T-cell (primary cell): ENCODE measurements around the gene VPS16. TPM values are rescaled to one million over a fixed set of nuclear protein-coding genes. Genes with fewer than 3 reads are reported as not detected.

Source experiments
- ATAC-seq, 4 experiments: fragments of 200-7000 bp in 3 of 4; fragments of 150-1000 bp in 1 of 4; cut with Tn5 transposase; replicated peaks in 1 of 4; 1 replicate in 3 of 4; 2 replicates in 1 of 4; pipeline ENCODE4 v1.10.0; 2021; ENCODE audit warnings: moderate library complexity in 3 of 4, mild to moderate bottlenecking in 2 of 4, moderate number of reproducible peaks in 1 of 4
- CTCF ChIA-PET, 2 donors: fragments of 300-600 bp; sonication (Branson Sonifier 250); formaldehyde crosslinking; loops; one replicate each; lab custom pipeline; 2022; ENCODE audit warnings: antibody characterized with exemption in 2 of 2; lab: Charles Lee
- POLR2A ChIA-PET, 2 donors: fragments of 300-600 bp; sonication (Branson Sonifier 250); formaldehyde crosslinking; loops; one replicate each; lab custom pipeline; 2022; ENCODE audit warnings: antibody characterized with exemption in 2 of 2; lab: Charles Lee
- DNase-seq, 35 experiments: peaks; one replicate each; pipeline versions ENCODE4 v3.0.0 to v3.0.0-alpha.2; 2013 to 2023
- H3K27ac ChIP-seq: one replicate; pipeline ENCODE4 v1.5.1; 2013; ENCODE audit warnings: low read length
- H3K27me3 ChIP-seq, 2 experiments: replicated peaks in 1 of 2; 1 replicate in 1 of 2; 2 replicates in 1 of 2; pipeline versions ENCODE4 v1.6.1 to v1.7.0; 2013; ENCODE audit warnings: low read length in 1 of 2, mixed read lengths in 1 of 2; ENCODE audit not compliant: control insufficient read depth in 2 of 2, insufficient read depth in 2 of 2; ENCODE audit errors: extremely low read depth in 1 of 2
- H3K36me3 ChIP-seq, 2 donors: 1 replicate in 1 of 2; 2 replicates in 1 of 2; pipeline versions ENCODE4 v1.6.1 to v1.7.0; 2013; ENCODE audit warnings: low read length in 1 of 2; ENCODE audit not compliant: control insufficient read depth in 2 of 2, insufficient read depth in 1 of 2; ENCODE audit errors: extremely low read depth in 1 of 2
- H3K4me1 ChIP-seq, 2 experiments: 1 replicate in 1 of 2; 2 replicates in 1 of 2; pipeline versions ENCODE4 v1.6.1 to v1.7.0; 2013; ENCODE audit warnings: low read length in 2 of 2, mixed read lengths in 1 of 2; ENCODE audit not compliant: insufficient read depth in 2 of 2, control insufficient read depth in 1 of 2; ENCODE audit errors: extremely low read depth in 1 of 2
- H3K4me3 ChIP-seq, 2 donors: 1 replicate in 1 of 2; 2 replicates in 1 of 2; pipeline versions ENCODE4 v1.5.1 to v1.7.0; 2013; ENCODE audit warnings: mild to moderate bottlenecking in 2 of 2, low read length in 1 of 2, moderate library complexity in 1 of 2; ENCODE audit not compliant: control insufficient read depth in 1 of 2; ENCODE audit errors: extremely low read depth in 1 of 2
- H3K9me3 ChIP-seq: 2 replicates; pipeline ENCODE4 v1.7.0; 2013
- H3K27ac Mint-ChIP-seq, 2 donors: one replicate each; pipeline ENCODE4 v1.8.0; 2020 to 2021; ENCODE audit warnings: mild to moderate bottlenecking in 2 of 2, mixed read lengths in 2 of 2
- H3K27me3 Mint-ChIP-seq, 2 donors: one replicate each; pipeline ENCODE4 v1.8.0; 2021 to 2022; ENCODE audit warnings: mixed read lengths in 2 of 2
- H3K36me3 Mint-ChIP-seq: one replicate; pipeline ENCODE4 v1.8.0; 2021; ENCODE audit warnings: mixed read lengths
- H3K4me1 Mint-ChIP-seq, 3 donors: one replicate each; pipeline ENCODE4 v1.8.0; 2020 to 2022; ENCODE audit warnings: mixed read lengths in 3 of 3, mild to moderate bottlenecking in 1 of 3
- H3K4me3 Mint-ChIP-seq, 3 donors: one replicate each; pipeline ENCODE4 v1.8.0; 2020 to 2022; ENCODE audit warnings: mild to moderate bottlenecking in 3 of 3, mixed read lengths in 3 of 3, moderate library complexity in 3 of 3
- H3K9me3 Mint-ChIP-seq, 3 donors: one replicate each; pipeline ENCODE4 v1.8.0; 2020 to 2022; ENCODE audit warnings: mixed read lengths in 3 of 3
- total RNA-seq, 35 experiments: library from RNA in 6 of 35; stranded (reverse) in 6 of 35; fragments of 120-200 nt in 1 of 35; gene quantifications; one replicate each; pipeline versions ENCODE4 v1.2.1 to v1.2.4 and lab custom pipeline; 2013 to 2026

Gene VPS16
- total RNA-seq, 5 donors from 2014 or later (not counting 1 experiment from before 2014, with no cell fraction given) = 44.5 to 72.2 (median 68.2) TPM

DNA sequence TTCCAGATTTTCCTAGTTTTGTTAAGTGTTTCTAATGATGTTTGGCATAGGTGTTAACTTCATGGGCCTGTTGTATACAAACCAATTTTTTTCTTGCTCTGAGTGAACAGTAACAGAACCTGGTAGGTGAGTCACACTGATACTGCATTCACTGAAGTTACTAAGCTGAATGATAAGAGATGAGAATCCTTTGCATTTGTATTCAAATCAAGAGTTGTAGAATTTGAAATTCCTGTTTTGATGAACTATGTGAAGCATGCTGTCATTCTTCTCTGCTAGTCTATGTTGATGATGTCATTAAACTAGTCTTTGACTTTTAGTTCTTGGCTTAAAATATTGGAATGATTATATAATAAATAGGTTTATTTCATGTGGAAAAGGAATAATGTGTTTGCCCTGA lies 70.7 kb downstream of the VPS16 start:
- Mint-ChIP-seq H3K36me3 (peaks cover 7% of the 10 kb centered on the region), H3K27ac (peak overlapping the region in 1 of 2 donors; percentile 39), H3K4me3 (no peak overlapping the region), H3K9me3 (no peaks in the 10 kb centered on the region), H3K27me3 (no peaks in the 10 kb centered on the region), H3K4me1 (peaks cover 2 to 14% (median 6%) of the 10 kb centered on the region in 3 donors)
- Histone ChIP-seq H3K27ac (no peak overlapping the region), H3K9me3 (no peaks in the 10 kb centered on the region), H3K27me3 (no peaks in the 10 kb centered on the region), H3K36me3 (no peaks in the 10 kb centered on the region), H3K4me1 (no peaks in the 10 kb centered on the region), H3K4me3 (no peak overlapping the region)
- ChIA-PET CTCF (no interaction called here), POLR2A (no interaction called here)
- DNase-seq (no peak), ATAC-seq (no peak)

DNA sequence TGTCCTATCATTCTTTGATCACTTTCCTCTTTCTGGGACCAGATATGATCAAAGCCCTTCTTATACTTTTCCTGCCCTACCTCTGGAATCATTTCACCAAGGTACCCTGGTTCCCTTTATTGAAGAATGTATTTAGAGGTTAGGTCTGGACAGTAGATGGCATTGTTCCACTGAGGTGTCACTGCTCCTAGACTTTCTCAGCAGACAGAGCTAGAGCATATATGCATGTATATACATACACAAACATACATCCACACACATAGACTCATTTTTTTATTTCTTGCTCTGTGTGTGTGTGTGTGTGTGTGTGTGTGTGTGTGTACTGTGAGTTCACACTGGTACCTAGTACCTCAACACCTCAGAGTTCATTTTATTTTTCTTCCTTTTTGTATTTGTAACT lies 73.6 kb downstream of the VPS16 start:
- Histone ChIP-seq H3K4me1 (no peaks in the 10 kb centered on the region), H3K27me3 (no peaks in the 10 kb centered on the region), H3K36me3 (no peaks in the 10 kb centered on the region), H3K4me3 (no peak overlapping the region), H3K9me3 (no peaks in the 10 kb centered on the region), H3K27ac (no peak overlapping the region)
- DNase-seq (peak in 1 of 35 experiments; percentile 11), ATAC-seq (no peak)
- Mint-ChIP-seq H3K36me3 (peaks cover 10% of the 10 kb centered on the region), H3K4me1 (peaks cover 11 to 22% (median 17%) of the 10 kb centered on the region in 3 donors), H3K27me3 (no peaks in the 10 kb centered on the region), H3K4me3 (no peak overlapping the region), H3K27ac (no peak overlapping the region), H3K9me3 (no peaks in the 10 kb centered on the region)
- CTCF ChIA-PET = interaction anchor here in 1 of 2 donors (0.6 kb wide), 1 partner anchor 34 kb away, joined by 3 read pairs; no protein-coding TSS in a partner anchor
- POLR2A ChIA-PET = no interaction called here

Other genes starting within 250 kb of the VPS16 start
- gene NOP56, start 188.1 kb upstream of the VPS16 start, total RNA-seq = 100 to 1,000 TPM; 243 to 279 (median 270) TPM
- 100 to 1,000 TPM; 101 to 147 (median 117) TPM for gene IDH3B, start 176.5 kb upstream of the VPS16 start, total RNA-seq
- gene EBF4, start 148.0 kb upstream of the VPS16 start, total RNA-seq = 10 to 100 TPM in 1 of 5 donors, 1 to 10 TPM in 4; 4.2 to 10.5 (median 6.8) TPM
- under 1 TPM; 0.20 to 0.90 (median 0.63) TPM for gene CPXM1, start 40.1 kb upstream of the VPS16 start, total RNA-seq
- not detected for gene C20orf141, start 25.8 kb upstream of the VPS16 start, total RNA-seq
- not detected for gene TMEM239, start 24.4 kb upstream of the VPS16 start, total RNA-seq
- 100 to 1,000 TPM in 2 of 5 donors, 10 to 100 TPM in 3; 65.1 to 111 (median 95.2) TPM for gene PCED1A, start 90 bp upstream of the VPS16 start, total RNA-seq
- 10 to 100 TPM; 66.2 to 98.6 (median 71.5) TPM for gene PTPRA, start 32.7 kb downstream of the VPS16 start, total RNA-seq
- gene GNRH2, start 202.9 kb downstream of the VPS16 start, total RNA-seq = 1 to 10 TPM in 4 of 5 donors, under 1 TPM in 1; 0.60 to 3.4 (median 1.8) TPM
- gene MRPS26, start 205.3 kb downstream of the VPS16 start, total RNA-seq = 10 to 100 TPM; 20.9 to 38.5 (median 36.8) TPM
- gene OXT, start 230.9 kb downstream of the VPS16 start, total RNA-seq = 1 to 10 TPM in 2 of 5 donors, under 1 TPM in 1, not detected in 2; 0.92 to 3.0 (median 1.5) TPM
- gene AVP, start 244.0 kb downstream of the VPS16 start, total RNA-seq = 1 to 10 TPM in 1 of 5 donors, under 1 TPM in 2, not detected in 2; 0.44 to 1.6 (median 0.59) TPM